ENCODE results near the gene MACROD2. TPM values are rescaled to one million over a fixed set of nuclear protein-coding genes. Genes with fewer than 3 reads are reported as not detected.

Gene MACROD2
- total RNA-seq, 2 donors from 2014 or later, result 0.95 to 4.2 TPM

GRCh38 chr20:15248618-15249395 is 1253.5 kb downstream of the MACROD2 start:
- H3K9me3 ChIP-seq, result no peaks in the 10 kb centered on the region
- no peaks in the 10 kb centered on the region for H3K4me1 ChIP-seq (ENCODE audit: control insufficient read depth in 1 of 2, low read depth in 2 of 2)
- no peak overlapping the region for H3K27ac ChIP-seq
- no peak for TF ChIP-seq CTCF (IDR thresholded peaks at IDR 0.05)
- H3K27me3 ChIP-seq (replicated peaks; ENCODE audit: insufficient read depth), result peaks cover 3% of the 10 kb centered on the region
- H3K4me3 ChIP-seq, result no peak overlapping the region
- DNase-seq (ENCODE audit: low spot score), result no peak
- ATAC-seq (ENCODE audit: insufficient number of reproducible peaks, low FRiP score, low read depth), result no peak
- H3K36me3 ChIP-seq, result no peaks in the 10 kb centered on the region

GRCh38 chr20:15251171-15251570 is 1255.9 kb downstream of the MACROD2 start:
- DNase-seq (ENCODE audit: low spot score) (no peak), ATAC-seq (ENCODE audit: insufficient number of reproducible peaks, low FRiP score, low read depth) (no peak)
- no peaks in the 10 kb centered on the region for H3K36me3 ChIP-seq
- no peak overlapping the region for H3K4me3 ChIP-seq
- no peak overlapping the region for H3K27ac ChIP-seq
- H3K4me1 ChIP-seq (ENCODE audit: control insufficient read depth in 1 of 2, low read depth in 2 of 2), result no peaks in the 10 kb centered on the region
- no peaks in the 10 kb centered on the region for H3K9me3 ChIP-seq
- TF ChIP-seq CTCF (IDR thresholded peaks at IDR 0.05), result no peak
- no peaks in the 10 kb centered on the region for H3K27me3 ChIP-seq (replicated peaks; ENCODE audit: insufficient read depth)

GRCh38 chr20:15252304-15252703 is 1257.0 kb downstream of the MACROD2 start:
- H3K4me1 ChIP-seq (ENCODE audit: control insufficient read depth in 1 of 2, low read depth in 2 of 2), result no peaks in the 10 kb centered on the region
- ATAC-seq (ENCODE audit: insufficient number of reproducible peaks, low FRiP score, low read depth) (no peak), DNase-seq (ENCODE audit: low spot score) (no peak)
- H3K9me3 ChIP-seq, result no peaks in the 10 kb centered on the region
- no peak for TF ChIP-seq CTCF (IDR thresholded peaks at IDR 0.05)
- H3K27me3 ChIP-seq (replicated peaks; ENCODE audit: insufficient read depth), result no peaks in the 10 kb centered on the region
- H3K36me3 ChIP-seq, result no peaks in the 10 kb centered on the region
- H3K27ac ChIP-seq, result no peak overlapping the region
- H3K4me3 ChIP-seq, result no peak overlapping the region

- no peaks in the 10 kb centered on the region for H3K4me1 ChIP-seq (ENCODE audit: control insufficient read depth in 1 of 2, low read depth in 2 of 2)
- H3K27me3 ChIP-seq (replicated peaks; ENCODE audit: insufficient read depth), result no peaks in the 10 kb centered on the region
- TF ChIP-seq CTCF (IDR thresholded peaks at IDR 0.05), result no peak
- ATAC-seq (ENCODE audit: insufficient number of reproducible peaks, low FRiP score, low read depth) (no peak), DNase-seq (ENCODE audit: low spot score) (no peak)
- H3K36me3 ChIP-seq, result no peaks in the 10 kb centered on the region
- no peak overlapping the region for H3K27ac ChIP-seq
- H3K4me3 ChIP-seq, result no peak overlapping the region
- H3K9me3 ChIP-seq, result no peaks in the 10 kb centered on the region
Observed at GRCh38 chr20:15253431-15253830, 1258.1 kb downstream of the MACROD2 start.

- Histone ChIP-seq H3K4me1 (ENCODE audit: control insufficient read depth in 1 of 2, low read depth in 2 of 2) (no peaks in the 10 kb centered on the region), H3K36me3 (no peaks in the 10 kb centered on the region), H3K27me3 (replicated peaks; ENCODE audit: insufficient read depth) (no peaks in the 10 kb centered on the region), H3K4me3 (no peak overlapping the region), H3K9me3 (no peaks in the 10 kb centered on the region), H3K27ac (no peak overlapping the region)
- no peak for TF ChIP-seq CTCF (IDR thresholded peaks at IDR 0.05)
- ATAC-seq (ENCODE audit: insufficient number of reproducible peaks, low FRiP score, low read depth) (no peak), DNase-seq (ENCODE audit: low spot score) (no peak)
Observed at GRCh38 chr20:15256676-15257568, 1261.6 kb downstream of the MACROD2 start.
